H1 (cell line): ENCODE data around the gene C5AR2. TPM values are rescaled to one million over a fixed set of nuclear protein-coding genes. Genes with fewer than 3 reads are reported as not detected.

Source experiments
- CTCF ChIA-PET: fragments of 300-600 bp; sonication (Branson Sonifier 250); formaldehyde crosslinking; loops from one replicate; lab custom pipeline; 2021; ENCODE audit not compliant: partially characterized antibody; lab: Charles Lee
- POLR2A ChIA-PET: fragments of 300-600 bp; sonication (Branson Sonifier 250); formaldehyde crosslinking; loops from one replicate; lab custom pipeline; 2021; ENCODE audit warnings: inconsistent platforms; ENCODE audit not compliant: partially characterized antibody; lab: Charles Lee
- DNase-seq, 2 experiments: peaks; one replicate each; pipeline versions ENCODE4 v3.0.0 to v3.0.0-alpha.2; 2010 to 2022; ENCODE audit warnings: low spot score in 2 of 2, low read depth in 1 of 2, mixed read lengths in 1 of 2
- FAIRE-seq: peaks from 2 replicates; lab custom pipeline; 2011; peaks lifted over from hg19 to GRCh38; lab: Jason Lieb, UNC
- H2AFZ ChIP-seq: 2 replicates; pipeline ENCODE4 v1.8.1; 2012; ENCODE audit warnings: low read length, inconsistent platforms
- H2AK5ac ChIP-seq: 2 replicates; pipeline ENCODE4 v1.6.1; 2013; ENCODE audit warnings: low read depth, low read length
- H2BK120ac ChIP-seq: replicated peaks from 2 replicates; pipeline ENCODE3; 2013; ENCODE audit warnings: low read depth, low read length, inconsistent platforms
- H2BK12ac ChIP-seq: 2 replicates; pipeline ENCODE4 v1.6.1; 2013; ENCODE audit warnings: low read depth, low read length
- H2BK15ac ChIP-seq: 2 replicates; pipeline ENCODE4 v1.6.1; 2013; ENCODE audit warnings: low read length
- H2BK20ac ChIP-seq: 2 replicates; pipeline ENCODE4 v1.6.1; 2013; ENCODE audit warnings: low read length
- H2BK5ac ChIP-seq: 2 replicates; pipeline ENCODE4 v1.6.1; 2013; ENCODE audit warnings: low read depth, low read length
- H3K14ac ChIP-seq: 2 replicates; pipeline ENCODE4 v1.6.1; 2013; ENCODE audit warnings: inconsistent platforms; ENCODE audit not compliant: insufficient read length
- H3K18ac ChIP-seq: 2 replicates; pipeline ENCODE4 v1.6.1; 2013; ENCODE audit warnings: low read length; ENCODE audit errors: extremely low read depth
- H3K23ac ChIP-seq: 2 replicates; pipeline ENCODE4 v1.6.1; 2013; ENCODE audit warnings: inconsistent platforms; ENCODE audit not compliant: insufficient read length
- H3K23me2 ChIP-seq: 2 replicates; pipeline ENCODE4 v1.6.1; 2013; ENCODE audit warnings: low read depth, low read length
- H3K27ac ChIP-seq: 2 replicates; pipeline ENCODE4 v1.6.1; 2011; ENCODE audit warnings: low read depth, low read length, inconsistent platforms
- H3K27me3 ChIP-seq, 4 experiments: replicated peaks in 1 of 4; 1 replicate in 1 of 4; 2 replicates in 3 of 4; pipeline versions ENCODE4 v1.6.1 to v1.8.1; 2011 to 2013; ENCODE audit warnings: low read length in 3 of 4, mild to moderate bottlenecking in 3 of 4, inconsistent platforms in 2 of 4, mixed read lengths in 2 of 4, moderate library complexity in 1 of 4; ENCODE audit not compliant: control insufficient read depth in 3 of 4, insufficient read depth in 3 of 4; ENCODE audit errors: extremely low read depth in 1 of 4
- H3K36me3 ChIP-seq, 4 experiments: 2 replicates each; pipeline versions ENCODE4 v1.6.1 to v1.8.1; 2011 to 2013; ENCODE audit warnings: mild to moderate bottlenecking in 4 of 4, low read length in 3 of 4, moderate library complexity in 2 of 4, control low read depth in 1 of 4, inconsistent platforms in 1 of 4; ENCODE audit not compliant: insufficient read depth in 4 of 4, control insufficient read depth in 2 of 4
- H3K4ac ChIP-seq: replicated peaks from 2 replicates; pipeline ENCODE3; 2013; ENCODE audit warnings: low read length, low read depth, mixed read lengths, inconsistent platforms; ENCODE audit not compliant: insufficient read length
- H3K4me1 ChIP-seq, 4 experiments: replicated peaks in 1 of 4; 1 replicate in 1 of 4; 2 replicates in 3 of 4; pipeline versions ENCODE4 v1.6.1 to v1.8.1; 2011 to 2013; ENCODE audit warnings: low read length in 3 of 4, inconsistent platforms in 2 of 4, mixed read lengths in 1 of 4; ENCODE audit not compliant: insufficient read depth in 4 of 4, control insufficient read depth in 3 of 4
- H3K4me2 ChIP-seq, 2 experiments: 2 replicates each; pipeline versions ENCODE4 v1.6.1 to v1.8.1; 2011 to 2013; ENCODE audit warnings: low read depth in 2 of 2, low read length in 2 of 2, control low read depth in 1 of 2, inconsistent platforms in 1 of 2, mild to moderate bottlenecking in 1 of 2; ENCODE audit not compliant: insufficient read depth in 1 of 2
- H3K4me3 ChIP-seq, 4 experiments: fragments of 200-600, 300-600 bp in 1 of 4; sonication (generic), shearing (Covaris generic), sonication (Bioruptor Twin) in 1 of 4; 2 replicates each; pipeline versions ENCODE4 v1.5.1 to v1.8.1; 2011 to 2016; ENCODE audit warnings: low read length in 4 of 4, low read depth in 3 of 4, control low read depth in 2 of 4, inconsistent platforms in 2 of 4, mild to moderate bottlenecking in 2 of 4, mixed read lengths in 1 of 4, moderate library complexity in 1 of 4; ENCODE audit not compliant: insufficient read depth in 2 of 4; ENCODE audit errors: extremely low read depth in 1 of 4
- H3K56ac ChIP-seq: replicated peaks from 2 replicates; pipeline ENCODE3; 2013; ENCODE audit warnings: low read depth, mild to moderate bottlenecking, mixed read lengths, low read length, inconsistent platforms; ENCODE audit not compliant: insufficient read length
- H3K79me1 ChIP-seq: 2 replicates; pipeline ENCODE4 v1.6.1; 2013; ENCODE audit warnings: low read depth, low read length, control low read depth
- H3K79me2 ChIP-seq, 2 experiments: 2 replicates each; pipeline versions ENCODE4 v1.6.1 to v1.8.1; 2012 to 2013; ENCODE audit warnings: low read length in 2 of 2, mild to moderate bottlenecking in 2 of 2, inconsistent platforms in 1 of 2; ENCODE audit not compliant: insufficient read depth in 2 of 2, control insufficient read depth in 1 of 2
- H3K9ac ChIP-seq, 4 experiments: replicated peaks in 1 of 4; 1 replicate in 1 of 4; 2 replicates in 3 of 4; pipeline versions ENCODE4 v1.6.1 to v1.8.1; 2011 to 2013; ENCODE audit warnings: low read depth in 3 of 4, low read length in 3 of 4, control low read depth in 2 of 4, mild to moderate bottlenecking in 2 of 4, moderate library complexity in 2 of 4, inconsistent platforms in 1 of 4; ENCODE audit errors: extremely low read depth in 1 of 4
- H3K9me3 ChIP-seq, 2 experiments: 2 replicates each; pipeline versions ENCODE4 v1.6.1 to v1.8.1; 2012 to 2013; ENCODE audit warnings: mild to moderate bottlenecking in 2 of 2, moderate library complexity in 2 of 2, control low read depth in 1 of 2, inconsistent platforms in 1 of 2, low read depth in 1 of 2, low read length in 1 of 2, mixed read lengths in 1 of 2; ENCODE audit not compliant: insufficient read depth in 2 of 2
- H4K20me1 ChIP-seq, 2 experiments: replicated peaks in 1 of 2; 2 replicates each; pipeline versions ENCODE3 to v1.8.1; 2011 to 2013; ENCODE audit warnings: inconsistent platforms in 2 of 2, low read length in 2 of 2, mild to moderate bottlenecking in 1 of 2; ENCODE audit not compliant: insufficient read depth in 2 of 2, control insufficient read depth in 1 of 2
- H4K5ac ChIP-seq: 2 replicates; pipeline ENCODE4 v1.6.1; 2013; ENCODE audit warnings: low read length, low read depth, mixed read lengths, inconsistent platforms; ENCODE audit not compliant: insufficient read length
- H4K8ac ChIP-seq: 2 replicates; pipeline ENCODE4 v1.8.0; 2013; ENCODE audit warnings: mild to moderate bottlenecking, moderate library complexity, low read length, inconsistent platforms; ENCODE audit not compliant: insufficient read depth; ENCODE audit errors: extremely low read depth
- H4K91ac ChIP-seq: replicated peaks from 2 replicates; pipeline ENCODE3; 2013; ENCODE audit warnings: low read length, mixed read lengths, inconsistent platforms; ENCODE audit not compliant: insufficient read length
- ASH2L ChIP-seq: fragments of 200-600, 300-600 bp; sonication (generic); IDR thresholded peaks from one replicate; pipeline ENCODE4 v1.7.1; 2017; ENCODE audit warnings: low read length
- CBX5 ChIP-seq: fragments of 300-800, 300-1000 bp; sonication (generic); IDR thresholded peaks from 2 replicates; pipeline ENCODE4 v1.7.1; 2016; ENCODE audit warnings: antibody characterized with exemption, low read length, low read depth
- CBX8 ChIP-seq: fragments of 300-800, 300-1000 bp; sonication (generic); IDR thresholded peaks from 2 replicates; pipeline ENCODE4 v1.7.1; 2016; ENCODE audit warnings: low read depth, low read length, borderline replicate concordance
- CHD2 ChIP-seq: IDR thresholded peaks from 2 replicates; pipeline ENCODE4 v1.6.1; 2012; ENCODE audit warnings: low read length, improper control_type of control experiment
- PHF8 ChIP-seq: fragments of 200-600 bp; sonication (generic); conservative IDR thresholded peaks from 2 replicates; pipeline ENCODE4 v1.7.1; 2012; ENCODE audit warnings: low read depth, mild to moderate bottlenecking, inconsistent platforms, low read length, moderate library complexity
- RFX5 ChIP-seq: IDR thresholded peaks from 2 replicates; pipeline ENCODE4 v1.6.1; 2011; ENCODE audit warnings: low read depth, low read length, improper control_type of control experiment, borderline replicate concordance
- SAP30 ChIP-seq: fragments of 300-600 bp; sonication (generic); IDR thresholded peaks from 2 replicates; pipeline ENCODE4 v1.7.1; 2012; ENCODE audit warnings: low read length, moderate library complexity, mild to moderate bottlenecking, inconsistent platforms; ENCODE audit not compliant: insufficient read depth, insufficient replicate concordance
- SIN3A ChIP-seq, 2 experiments: IDR thresholded peaks in 1 of 2; conservative IDR thresholded peaks in 1 of 2; 2 replicates each; pipeline ENCODE4 v1.6.1; 2011 to 2012; ENCODE audit warnings: low read length in 2 of 2, improper control_type of control experiment in 1 of 2, low read depth in 1 of 2, mild to moderate bottlenecking in 1 of 2
- SIX5 ChIP-seq: IDR thresholded peaks from 2 replicates; pipeline ENCODE4 v1.6.1; 2011; ENCODE audit warnings: mild to moderate bottlenecking, low read depth, low read length
- SP4 ChIP-seq: IDR thresholded peaks from 2 replicates; pipeline ENCODE4 v1.6.1; 2012; ENCODE audit warnings: low read length, inconsistent platforms
- SRF ChIP-seq: IDR thresholded peaks from 2 replicates; pipeline ENCODE4 v1.6.1; 2011; ENCODE audit warnings: mild to moderate bottlenecking, low read depth, low read length, moderate library complexity
- USF2 ChIP-seq: IDR thresholded peaks from 2 replicates; pipeline ENCODE4 v1.6.1; 2011; ENCODE audit warnings: low read length, improper control_type of control experiment
- WGBS, 2 experiments: shearing (Covaris generic) in 1 of 2; methylation state at CpG; one replicate each; pipeline versions ENCODE4 v1.1.6 to v1.1.7; 2013 to 2015; ENCODE audit warnings: low lambda C conversion rate in 2 of 2, mixed read lengths in 2 of 2, inconsistent platforms in 1 of 2, low coverage in 1 of 2, missing lambda C conversion rate in 1 of 2; ENCODE audit not compliant: insufficient replicate concordance in 2 of 2, insufficient coverage in 1 of 2, insufficient read length in 1 of 2; ENCODE audit errors: extremely low coverage in 1 of 2, missing lambda C conversion rate in 1 of 2; 5-methylcytosine and 5-hydroxymethylcytosine counted together
- polyA plus RNA-seq, 7 experiments: library from polyadenylated mRNA; depleted of rRNA in 3 of 7; stranded (reverse) in 5 of 7; unstranded in 2 of 7; fragments of >200 nt in 5 of 7; fragments of 200-250 nt in 2 of 7; gene quantifications; 1 replicate in 5 of 7; 2 replicates in 1 of 7; 4 replicates in 1 of 7; pipeline versions ENCODE4 v1.2.1 to v1.2.3, GENCODE V29; 2011 to 2013; ENCODE audit warnings: missing spikeins in 2 of 7, mixed read lengths in 2 of 7
- total RNA-seq: library from RNA; stranded (reverse); fragmentation: NEBNext Ultra II Directional; extraction: Animal tissue kit (Norgen Biotek cat#: 25700); gene quantifications from 2 replicates; pipeline ENCODE4 v1.2.1, GENCODE V29; 2021

The C5AR2 gene
- total and polyA plus RNA-seq, 2 of the 8 experiments (the other 6 are each of a cell fraction or from before 2014, with no cell fraction given): 0.08 to 0.15 TPM

- H3K23ac ChIP-seq: no peak overlapping the region
Measured at GRCh38 chr19:47312366-47313006, 19.5 kb upstream of the C5AR2 start.

More at GRCh38 chr19:47312366-47313006, 19.5 kb upstream of the C5AR2 start:
- H3K18ac ChIP-seq: no peak overlapping the region
- DNase-seq (no peak), FAIRE-seq (no peak)
- WGBS, 2 experiments: 87% methylated on average over 5 of the region's 5 CpGs; no CpG with 5 or more reads in 1 of the 2 experiments
- H3K79me1 ChIP-seq: no peaks in the 10 kb centered on the region
- no peak overlapping the region for H4K5ac ChIP-seq
- no peak overlapping the region for H4K8ac ChIP-seq
- H3K79me2 ChIP-seq: no peaks in the 10 kb centered on the region
- H3K9me3 ChIP-seq: no peaks in the 10 kb centered on the region
- TF ChIP-seq CBX8 (no peak), SP4 (no peak), CBX5 (no peak), SIX5 (no peak), SAP30 (no peak), PHF8 (no peak), SIN3A (conservative IDR thresholded peaks at IDR 0.05 in 1 of 2, IDR thresholded peaks at IDR 0.05 in 1 of 2; ENCODE audit: low read depth in 1 of 2, low read length in 2 of 2) (no peak), CHD2 (no peak), SRF (no peak), ASH2L (no peak), RFX5 (no peak), USF2 (no peak)
- H3K27me3 ChIP-seq: no peaks in the 10 kb centered on the region
- H3K9ac ChIP-seq: no peak overlapping the region
- H3K4ac ChIP-seq: no peak overlapping the region
- no peak overlapping the region for H3K27ac ChIP-seq
- H3K4me2 ChIP-seq: no peak overlapping the region
- no peak overlapping the region for H2AK5ac ChIP-seq
- H3K36me3 ChIP-seq: no peaks in the 10 kb centered on the region
- no peak overlapping the region for H2BK15ac ChIP-seq
- H3K4me1 ChIP-seq: no peaks in the 10 kb centered on the region
- no peaks in the 10 kb centered on the region for H4K20me1 ChIP-seq
- no peak overlapping the region for H3K56ac ChIP-seq
- H2AFZ ChIP-seq: no peak overlapping the region
- no peak overlapping the region for H4K91ac ChIP-seq
- no peak overlapping the region for H3K14ac ChIP-seq
- no peak overlapping the region for H3K4me3 ChIP-seq
- no peak overlapping the region for H2BK5ac ChIP-seq
- H3K23me2 ChIP-seq: no peaks in the 10 kb centered on the region; the same call in 1 of the 2 replicates
- ChIA-PET POLR2A (no interaction called here), CTCF (interaction anchor here (1.5 kb wide), 1 partner anchor 13 kb away, joined by 5 read pairs; no protein-coding TSS in a partner anchor)
- H2BK20ac ChIP-seq: no peak overlapping the region
- no peak overlapping the region for H2BK120ac ChIP-seq
- H2BK12ac ChIP-seq: no peak overlapping the region
